ENCODE results near the gene LRRC58. TPM values are rescaled to one million over a fixed set of nuclear protein-coding genes. Genes with fewer than 3 reads are reported as not detected.

The LRRC58 gene
- total and polyA plus RNA-seq, 7 donors, result 3.4 to 13.2 (median 6.8) TPM

GRCh38 chr3:120311863-120312794, 37.0 kb downstream of the LRRC58 start:
- H3K4me3 ChIP-seq, result no peak overlapping the region
- no peaks in the 10 kb centered on the region for H3K4me1 ChIP-seq
- 94% methylated on average over 24 of the region's 24 CpGs for WGBS, 3 donors
- no peaks in the 10 kb centered on the region for H3K36me3 ChIP-seq (ENCODE audit: insufficient read depth in 1 of 2, low read depth in 1 of 2)
- H3K27ac ChIP-seq, result no peak overlapping the region
- DNase-seq, result no peak
- no peaks in the 10 kb centered on the region for H3K27me3 ChIP-seq (ENCODE audit: insufficient read depth in 3 of 3, low read length in 2 of 3)
- intact Hi-C loops (cut with DNase I), result no loop called here
- no peaks in the 10 kb centered on the region for H3K9me3 ChIP-seq
- ATAC-seq, result no peak
- no peak for TF ChIP-seq CTCF (IDR thresholded peaks at IDR 0.05)

- intact Hi-C loops (cut with DNase I), result no loop called here
- H3K27ac ChIP-seq, result no peak overlapping the region
- 70 to 78% (median 71%) methylated on average over 62 to 72 of the region's 72 CpGs for WGBS, 3 donors
- ATAC-seq (no peak), DNase-seq (no peak)
- no peak for TF ChIP-seq CTCF (IDR thresholded peaks at IDR 0.05)
- H3K36me3 ChIP-seq (ENCODE audit: insufficient read depth in 1 of 2, low read depth in 1 of 2), result no peaks in the 10 kb centered on the region
- no peak overlapping the region for H3K4me3 ChIP-seq
- no peaks in the 10 kb centered on the region for H3K9me3 ChIP-seq
- H3K4me1 ChIP-seq, result no peaks in the 10 kb centered on the region
- no peaks in the 10 kb centered on the region for H3K27me3 ChIP-seq (ENCODE audit: insufficient read depth in 3 of 3, low read length in 2 of 3)
Observed at GRCh38 chr3:120306519-120307455, 42.4 kb downstream of the LRRC58 start.

- no peak overlapping the region for H3K4me3 ChIP-seq
- no peak for DNase-seq
- no peaks in the 10 kb centered on the region for H3K9me3 ChIP-seq
- no peak for TF ChIP-seq CTCF (IDR thresholded peaks at IDR 0.05)
- 92 to 97% (median 96%) methylated on average over 4 of the region's 4 CpGs for WGBS, 3 donors
- H3K36me3 ChIP-seq (ENCODE audit: insufficient read depth in 1 of 2, low read depth in 1 of 2), result no peaks in the 10 kb centered on the region
- intact Hi-C loops (cut with DNase I), result no loop called here
- no peaks in the 10 kb centered on the region for H3K4me1 ChIP-seq
- no peak overlapping the region for H3K27ac ChIP-seq
- ATAC-seq, result no peak
- no peaks in the 10 kb centered on the region for H3K27me3 ChIP-seq (ENCODE audit: insufficient read depth in 3 of 3, low read length in 2 of 3)
Observed at GRCh38 chr3:120304616-120305015, 44.5 kb downstream of the LRRC58 start.

GRCh38 chr3:120302361-120302760, 46.8 kb downstream of the LRRC58 start:
- intact Hi-C loops (cut with DNase I), result no loop called here
- H3K4me3 ChIP-seq, result no peak overlapping the region
- no peaks in the 10 kb centered on the region for H3K9me3 ChIP-seq
- DNase-seq, result no peak
- no peaks in the 10 kb centered on the region for H3K36me3 ChIP-seq (ENCODE audit: insufficient read depth in 1 of 2, low read depth in 1 of 2)
- H3K4me1 ChIP-seq, result no peaks in the 10 kb centered on the region
- TF ChIP-seq CTCF (IDR thresholded peaks at IDR 0.05), result no peak
- H3K27me3 ChIP-seq (ENCODE audit: insufficient read depth in 3 of 3, low read length in 2 of 3), result no peaks in the 10 kb centered on the region
- no peak overlapping the region for H3K27ac ChIP-seq
- WGBS, 3 donors, result 48 to 63% (median 51%) methylated on average over 5 of the region's 5 CpGs
- peak in 2 of 4 donors; percentile 84 to 85 for ATAC-seq
